Heart right ventricle (tissue), 16 donors: ENCODE measurements around the gene SPATA25. TPM values are rescaled to one million over a fixed set of nuclear protein-coding genes. Genes with fewer than 3 reads are reported as not detected.

Experiments
- ATAC-seq, 8 donors: fragments of 200-7000 bp; cut with Tn5 transposase; one replicate each; pipeline ENCODE4 v1.9.1; 2020; ENCODE audit warnings: mild to moderate bottlenecking in 8 of 8, moderate library complexity in 8 of 8, moderate number of reproducible peaks in 1 of 8
- DNase-seq, 2 donors: peaks; one replicate each; pipeline ENCODE4 v3.0.0-alpha.2; 2020
- H3K27ac ChIP-seq, 10 donors: fragments of 200-600 bp; sonication (generic) in 2 of 10; one replicate each; pipeline versions ENCODE4 v1.5.0 to v1.8.0; 2020 to 2022; ENCODE audit warnings: mild to moderate bottlenecking in 3 of 10
- H3K27me3 ChIP-seq, 7 donors: fragments of 200-600 bp; one replicate each; pipeline ENCODE4 v1.8.0; 2021 to 2022; ENCODE audit warnings: mild to moderate bottlenecking in 2 of 7
- H3K36me3 ChIP-seq, 9 donors: fragments of 200-600 bp; sonication (generic) in 1 of 9; one replicate each; pipeline versions ENCODE4 v1.5.0 to v1.8.0; 2020 to 2022; ENCODE audit warnings: mild to moderate bottlenecking in 2 of 9
- H3K4me1 ChIP-seq, 9 donors: fragments of 200-600 bp; sonication (generic) in 1 of 9; one replicate each; pipeline versions ENCODE4 v1.5.0 to v1.8.0; 2020 to 2022; ENCODE audit warnings: mild to moderate bottlenecking in 4 of 9
- H3K4me3 ChIP-seq, 10 donors: fragments of 200-600 bp; sonication (generic) in 2 of 10; one replicate each; pipeline versions ENCODE4 v1.5.0 to v1.8.0; 2020 to 2022; ENCODE audit warnings: mild to moderate bottlenecking in 7 of 10, moderate library complexity in 2 of 10
- H3K9me3 ChIP-seq, 11 donors: fragments of 200-600 bp in 10 of 11; sonication (generic) in 2 of 11; one replicate each; pipeline versions ENCODE4 v1.5.0 to v1.8.0; 2013 to 2022; ENCODE audit warnings: mild to moderate bottlenecking in 2 of 11, control low read depth in 1 of 11, moderate library complexity in 1 of 11
- CTCF ChIP-seq, 9 donors: fragments of 200-600 bp; sonication (generic) in 2 of 9; IDR thresholded peaks; one replicate each; pipeline versions ENCODE4 v1.5.0 to v1.8.0; 2021 to 2022; ENCODE audit warnings: antibody characterized with exemption in 9 of 9, mild to moderate bottlenecking in 5 of 9, moderate library complexity in 1 of 9
- WGBS, 2 donors: extraction: QIAGEN DNeasy Blood & Tissue Kit; methylation state at CpG; one replicate each; pipeline ENCODE4 v1.1.7; 2013; ENCODE audit warnings: inconsistent platforms in 1 of 2; 5-methylcytosine and 5-hydroxymethylcytosine counted together
- intact Hi-C, 10 donors: fragments of 100-400 bp; cut with DNase I; formaldehyde crosslinking; loops; one replicate each; pipeline versions ENCODE4 v1.11.1 to v1.14.2; 2022
- polyA plus RNA-seq, 2 donors: library from polyadenylated mRNA; stranded (reverse); fragments of 200-250 nt; gene quantifications; one replicate each; pipeline ENCODE4 v1.2.3, GENCODE V29; 2013
- total RNA-seq, 10 donors: library from RNA; stranded (reverse); fragmentation: NEBNext Ultra II Directional in 3 of 10; extraction: Animal tissue kit (Norgen Biotek cat#: 25700) in 3 of 10; gene quantifications; one replicate each; pipeline versions ENCODE4 v1.2.1 to v1.2.4, GENCODE V29; 2021 to 2023
- donor health status: Arrhythmogenic right ventricular cardiomyopathy.
- donor health status: ischemic (EF 13 %, LVEDD 7.1; RV severe dilation, severe dysfunction).
- donor health status: healthy with polysubstance abuse.
- donor health status: DM: no; HTN: yes; CAD: no.
- donor health status: DM: no; HTN: no; CAD: no.
- donor health status: ischemic (EF 25% LVEDD 6.9; RV normal size, moderate dysfunction).
- donor health status: ischemic (EF 25% LVEDD 5.7; RV mildly dilated, moderate dysfunction).
- donor health status: healthy.
- donor health status: DM: yes; HTN: yes; CAD: no.
- donor health status: Ischemic cardiomyopathy.
- donor health status: ischemic (EF 35%, LVEDD 5.7; RV mildly dilated, moderate dysfunction).
- donor health status: nonischemic (EF 11% LVEDD 7.7; RV severe dilation, severe dysfunction).
- donor health status: DM: yes; HTN: yes; CAD: no.
- donor health status: PGD.
- donor health status: ischemic (EF 29% LVEDD 5.4; RV normal size, mild dysfunction).
- donor health status: nonischemic (EF 23%, LVEDD 6.1; RV moderate dilation, normal function).

SPATA25 gene
- total and polyA plus RNA-seq, 12 donors: 0.65 to 4.3 (median 2.0) TPM

DNA sequence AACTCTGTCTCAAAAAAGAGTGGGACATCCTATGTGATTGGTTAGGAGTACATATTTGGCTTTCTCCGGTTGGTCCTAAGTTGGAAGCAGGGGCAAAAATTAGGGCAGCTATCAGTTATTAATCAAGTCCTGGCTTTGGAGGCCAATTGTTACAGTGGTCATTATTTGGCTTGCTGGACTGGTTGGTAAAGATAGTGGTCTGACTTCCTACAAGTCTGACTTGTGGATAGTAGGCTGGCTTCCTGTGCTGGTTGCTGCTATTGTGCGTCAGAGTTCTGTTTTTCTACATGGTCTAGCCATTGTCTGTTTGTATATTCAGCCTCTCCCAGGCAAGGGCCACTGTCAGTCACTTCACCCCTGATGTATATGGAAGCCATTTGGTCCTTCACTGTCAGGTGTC lies 37.2 kb downstream of the SPATA25 start:
- DNase-seq: no peak
- WGBS, 2 donors: 94 to 100% methylated on average over 2 of the region's 2 CpGs
- H3K4me3 ChIP-seq: no peak overlapping the region
- H3K27ac ChIP-seq: peak overlapping the region in 2 of 10 donors; percentile 4 to 13
- peaks cover 3 to 18% (median 8%) of the 10 kb centered on the region in 9 donors for H3K4me1 ChIP-seq
- H3K9me3 ChIP-seq: no peaks in the 10 kb centered on the region
- no peak for ATAC-seq
- H3K36me3 ChIP-seq: peaks cover 0 to 98% (median 12%) of the 10 kb centered on the region in 9 donors
- TF ChIP-seq CTCF (IDR thresholded peaks at IDR 0.05): no peak
- intact Hi-C loops: no loop called here
- no peaks in the 10 kb centered on the region for H3K27me3 ChIP-seq

DNA sequence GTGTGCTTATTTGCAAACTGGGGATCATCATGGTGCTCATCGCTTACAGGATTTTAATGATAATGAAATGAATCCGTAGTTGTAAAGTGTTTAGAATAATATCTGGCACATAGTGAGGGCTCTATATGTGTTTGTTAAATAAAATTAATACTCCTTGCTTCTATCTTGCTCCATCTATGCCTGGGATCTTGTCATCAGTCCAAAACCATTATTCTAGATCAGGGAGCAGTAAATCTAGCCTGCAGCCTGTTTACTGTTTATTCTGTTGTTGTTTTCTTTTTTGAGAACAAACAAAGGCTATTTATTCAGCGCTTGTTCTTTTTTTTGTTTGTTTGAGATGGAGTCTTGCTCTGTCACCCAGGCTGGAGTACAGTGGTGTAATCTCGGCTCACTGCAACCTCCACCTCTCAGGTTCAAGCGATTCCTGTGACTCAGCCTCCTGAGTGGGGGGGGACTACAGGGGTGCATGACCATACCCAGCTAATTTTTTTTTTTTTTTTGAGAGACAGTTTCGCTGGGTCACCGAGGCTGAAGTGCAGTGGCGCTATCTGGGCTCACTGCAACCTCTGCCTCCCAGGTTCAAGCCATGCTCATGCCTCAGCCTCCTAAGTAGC lies 38.3 kb downstream of the SPATA25 start:
- ATAC-seq: no peak
- Histone ChIP-seq H3K4me1 (peaks cover 0 to 11% (median 0%) of the 10 kb centered on the region in 9 donors), H3K4me3 (no peak overlapping the region), H3K27me3 (no peaks in the 10 kb centered on the region), H3K36me3 (peaks cover 3 to 100% (median 20%) of the 10 kb centered on the region in 9 donors), H3K9me3 (no peaks in the 10 kb centered on the region), H3K27ac (no peak overlapping the region)
- 88 to 92% methylated on average over 8 of the region's 8 CpGs for WGBS, 2 donors
- no peak for DNase-seq
- intact Hi-C loops: no loop called here
- TF ChIP-seq CTCF (IDR thresholded peaks at IDR 0.05): no peak

DNA sequence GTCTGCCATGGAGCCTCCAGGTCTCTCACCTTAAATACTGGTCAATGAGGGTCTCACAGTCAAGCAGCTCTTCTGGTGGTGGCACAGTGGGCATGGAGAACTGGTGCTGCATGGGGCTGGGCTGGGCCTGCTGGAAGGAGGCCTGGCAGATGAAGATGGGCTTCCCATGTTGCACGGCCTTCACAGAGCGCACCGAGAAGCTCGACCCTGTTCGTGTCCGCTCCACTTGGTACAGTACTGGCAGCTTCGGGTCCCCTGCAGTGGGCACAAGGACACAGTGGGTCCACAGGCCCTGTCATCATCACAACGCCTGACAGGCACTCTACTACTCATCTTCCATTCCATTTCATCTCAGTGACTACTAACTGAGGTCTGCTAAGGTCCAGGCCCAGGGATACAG lies 39.0 kb downstream of the SPATA25 start:
- no peak for TF ChIP-seq CTCF (IDR thresholded peaks at IDR 0.05)
- peaks cover 0 to 15% (median 2%) of the 10 kb centered on the region in 9 donors for H3K4me1 ChIP-seq
- H3K27ac ChIP-seq: no peak overlapping the region
- no peaks in the 10 kb centered on the region for H3K9me3 ChIP-seq
- intact Hi-C loops: no loop called here
- ATAC-seq: peak in 1 of 8 donors; percentile 6
- no peak for DNase-seq
- H3K36me3 ChIP-seq: peaks cover 6 to 100% (median 26%) of the 10 kb centered on the region in 9 donors
- 94 to 96% methylated on average over 8 of the region's 8 CpGs for WGBS, 2 donors
- no peaks in the 10 kb centered on the region for H3K27me3 ChIP-seq
- H3K4me3 ChIP-seq: no peak overlapping the region

DNA sequence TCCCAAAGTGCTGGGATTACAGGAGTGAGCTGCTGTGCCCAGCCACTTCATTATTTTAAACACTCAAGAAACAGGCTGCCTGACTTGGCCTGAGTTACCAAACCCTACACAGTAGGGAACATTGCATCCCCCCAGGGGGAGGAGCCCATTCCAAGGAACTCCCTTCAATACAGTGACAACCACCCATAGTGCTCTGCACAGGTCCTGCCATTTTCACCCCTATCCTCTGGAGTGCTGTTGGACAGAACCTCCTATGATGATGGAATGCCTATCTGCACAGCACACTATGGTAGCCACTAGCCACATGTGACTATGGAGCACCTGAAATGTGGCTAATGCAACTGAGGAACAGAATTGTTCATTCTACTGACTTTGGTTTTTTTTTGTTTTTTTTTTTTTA lies 42.0 kb downstream of the SPATA25 start:
- DNase-seq (no peak), ATAC-seq (no peak)
- H3K9me3 ChIP-seq: no peaks in the 10 kb centered on the region
- H3K4me3 ChIP-seq: no peak overlapping the region
- no peaks in the 10 kb centered on the region for H3K27me3 ChIP-seq
- H3K27ac ChIP-seq: no peak overlapping the region
- H3K4me1 ChIP-seq: peaks cover 2 to 33% (median 18%) of the 10 kb centered on the region in 9 donors
- TF ChIP-seq CTCF (IDR thresholded peaks at IDR 0.05): no peak
- intact Hi-C loops: no loop called here
- peaks cover 6 to 100% (median 46%) of the 10 kb centered on the region in 9 donors for H3K36me3 ChIP-seq
